ENCODE results near the gene SOCS7.

Gene SOCS7

GRCh38 chr17:38363016-38363415 is 11.4 kb downstream of the SOCS7 start:
- DNase-seq (ENCODE audit: low read depth in 2 of 2): no peak

- DNase-seq (ENCODE audit: low read depth in 2 of 2): no peak
These were observed 13.1 kb downstream of the SOCS7 start for GRCh38 chr17:38364741-38365140.

- no peak for DNase-seq (ENCODE audit: low read depth in 2 of 2)
These were observed 17.7 kb downstream of the SOCS7 start for GRCh38 chr17:38369124-38369886.

- no peak for DNase-seq (ENCODE audit: low read depth in 2 of 2)
These were observed 27.8 kb downstream of the SOCS7 start for GRCh38 chr17:38379448-38379847.

- no peak for DNase-seq (ENCODE audit: low read depth in 2 of 2)
These were observed 43.4 kb downstream of the SOCS7 start for GRCh38 chr17:38395090-38395489.

GRCh38 chr17:38397227-38397626 is 45.6 kb downstream of the SOCS7 start:
- no peak for DNase-seq (ENCODE audit: low read depth in 2 of 2)

GRCh38 chr17:38400286-38400685 is 48.6 kb downstream of the SOCS7 start:
- DNase-seq (ENCODE audit: low read depth in 2 of 2): no peak

- DNase-seq (ENCODE audit: low read depth in 2 of 2): no peak
These were observed 49.8 kb downstream of the SOCS7 start for GRCh38 chr17:38401459-38401858.

GRCh38 chr17:38402897-38403296 is 51.3 kb downstream of the SOCS7 start:
- no peak for DNase-seq (ENCODE audit: low read depth in 2 of 2)

- no peak for DNase-seq (ENCODE audit: low read depth in 2 of 2)
These were observed 51.8 kb downstream of the SOCS7 start for GRCh38 chr17:38403491-38403890.

GRCh38 chr17:38404174-38404943 is 52.7 kb downstream of the SOCS7 start:
- DNase-seq (ENCODE audit: low read depth in 2 of 2): no peak

- DNase-seq (ENCODE audit: low read depth in 2 of 2): no peak
These were observed 54.0 kb downstream of the SOCS7 start for GRCh38 chr17:38405654-38406053.

- no peak for DNase-seq (ENCODE audit: low read depth in 2 of 2)
These were observed 58.6 kb downstream of the SOCS7 start for GRCh38 chr17:38410201-38410600.

- no peak for DNase-seq (ENCODE audit: low read depth in 2 of 2)
These were observed 63.9 kb downstream of the SOCS7 start for GRCh38 chr17:38415250-38416194.

GRCh38 chr17:38416840-38417209 is 65.2 kb downstream of the SOCS7 start:
- no peak for DNase-seq (ENCODE audit: low read depth in 2 of 2)

- no peak for DNase-seq (ENCODE audit: low read depth in 2 of 2)
These were observed 65.7 kb downstream of the SOCS7 start for GRCh38 chr17:38417210-38417951.

- DNase-seq (ENCODE audit: low read depth in 2 of 2): no peak
These were observed 66.5 kb downstream of the SOCS7 start for GRCh38 chr17:38418062-38418692.

- DNase-seq (ENCODE audit: low read depth in 2 of 2): no peak
These were observed 67.3 kb downstream of the SOCS7 start for GRCh38 chr17:38418693-38419507.

- DNase-seq (ENCODE audit: low read depth in 2 of 2): no peak
These were observed 67.9 kb downstream of the SOCS7 start for GRCh38 chr17:38419508-38419981.

GRCh38 chr17:38420518-38420917 is 68.9 kb downstream of the SOCS7 start:
- DNase-seq (ENCODE audit: low read depth in 2 of 2): no peak
